BJ (cell line): ENCODE results near the gene SEPTIN2. TPM values are rescaled to one million over a fixed set of nuclear protein-coding genes. Genes with fewer than 3 reads are reported as not detected.
A peak's percentile ranks its signal among the peaks of the same experiment; 100 is the strongest.
"Not testable (repeated sequence)": the region's sequence is repeated elsewhere in the genome, so short reads cannot be mapped to it uniquely, and the experiment has no call there.

Source experiments
- CTCF ChIA-PET: fragments of 350-600 bp; formaldehyde crosslinking; extraction: SDS; loops from one replicate; lab custom pipeline; 2021; ENCODE audit warnings: antibody characterized with exemption, inconsistent platforms; lab: Yijun Ruan, JAX
- POLR2A ChIA-PET: fragments of 300-600 bp; sonication (Branson Sonifier 250); formaldehyde crosslinking; extraction: SDS; loops from one replicate; lab custom pipeline; 2021; ENCODE audit warnings: antibody characterized with exemption; lab: Charles Lee
- DNase-seq: peaks from one replicate; pipeline ENCODE4 v3.0.0-alpha.2; 2011; ENCODE audit warnings: low read depth
- H3K27me3 ChIP-seq: 2 replicates; pipeline ENCODE4 v1.6.0; 2011; ENCODE audit warnings: low read length; ENCODE audit not compliant: control insufficient read depth, insufficient read depth
- H3K36me3 ChIP-seq: 2 replicates; pipeline ENCODE4 v1.5.1; 2011; ENCODE audit warnings: low read length; ENCODE audit not compliant: control insufficient read depth, insufficient read depth
- H3K4me3 ChIP-seq: 2 replicates; pipeline ENCODE4 v1.5.1; 2011; ENCODE audit warnings: low read depth, mild to moderate bottlenecking, control low read depth, low read length
- polyA plus RNA-seq: library from polyadenylated mRNA; depleted of rRNA; stranded (reverse); fragments of >200 nt; gene quantifications from 2 replicates; pipeline ENCODE4 v1.2.3, GENCODE V29; 2011
- TF ChIP-seq, protein P1 (sequence below): IDR thresholded peaks from 2 replicates; pipeline ENCODE4 v1.5.1; 2011; ENCODE audit warnings: low read depth, mild to moderate bottlenecking, control low read depth, inconsistent platforms, low read length, moderate library complexity; ENCODE audit not compliant: insufficient read depth

SEPTIN2 gene
- polyA plus RNA-seq, 1 experiment, result 336 TPM

DNA sequence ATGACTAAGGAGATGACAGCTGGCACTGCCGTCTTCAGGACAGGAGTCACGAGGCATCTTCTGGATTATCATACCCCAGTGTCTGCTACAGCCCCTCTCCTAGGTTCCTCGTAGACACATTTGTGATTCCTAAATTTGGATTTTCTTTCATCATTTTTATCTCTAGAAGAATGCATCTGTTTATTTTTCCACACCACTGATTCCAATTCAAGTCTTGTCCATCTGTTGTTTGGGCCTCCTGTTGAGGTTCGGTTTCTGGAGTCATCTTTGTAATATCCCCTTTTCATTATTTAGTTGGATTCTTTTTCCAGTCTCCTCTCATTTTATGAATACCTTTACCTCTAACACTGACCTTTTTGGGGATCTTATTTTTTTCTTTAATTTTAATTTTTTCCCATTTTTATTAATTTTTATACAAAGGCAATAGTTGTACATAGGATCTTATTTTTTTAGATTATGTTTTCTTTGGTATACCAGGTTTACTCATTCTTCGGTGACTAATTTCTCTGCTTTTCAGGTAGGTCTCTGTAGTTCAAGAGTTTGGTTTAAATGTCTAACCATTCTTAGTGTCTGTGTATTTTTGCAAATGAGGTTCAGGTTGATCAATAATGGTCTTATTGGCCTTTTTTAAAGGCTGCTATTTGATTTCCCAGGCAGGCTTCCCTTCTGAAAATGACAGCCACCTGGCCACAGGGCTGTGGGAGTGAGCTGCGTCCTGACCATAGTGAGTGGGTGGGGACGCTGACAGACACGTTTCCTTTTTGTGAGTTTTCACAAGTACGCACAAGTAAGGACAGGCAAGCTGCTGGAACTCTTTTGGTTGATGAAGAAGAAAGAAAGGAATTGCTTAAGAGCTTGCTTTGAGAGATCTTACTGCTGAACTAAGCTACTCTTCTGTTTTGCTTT, 74.8 kb downstream of the SEPTIN2 start:
- Histone ChIP-seq H3K4me3 (no peak overlapping the region), H3K36me3 (no peaks in the 10 kb centered on the region), H3K27me3 (no peaks in the 10 kb centered on the region)
- ChIA-PET CTCF (interaction anchor here (1.2 kb wide), 1 partner anchor 9 kb away, joined by 4 read pairs; no protein-coding TSS in a partner anchor), POLR2A (interaction anchor here (0.6 kb wide), 1 partner anchor 205 kb away, joined by 7 read pairs; no protein-coding TSS in a partner anchor)
- no peak for DNase-seq
- TF ChIP-seq, protein P1, sequence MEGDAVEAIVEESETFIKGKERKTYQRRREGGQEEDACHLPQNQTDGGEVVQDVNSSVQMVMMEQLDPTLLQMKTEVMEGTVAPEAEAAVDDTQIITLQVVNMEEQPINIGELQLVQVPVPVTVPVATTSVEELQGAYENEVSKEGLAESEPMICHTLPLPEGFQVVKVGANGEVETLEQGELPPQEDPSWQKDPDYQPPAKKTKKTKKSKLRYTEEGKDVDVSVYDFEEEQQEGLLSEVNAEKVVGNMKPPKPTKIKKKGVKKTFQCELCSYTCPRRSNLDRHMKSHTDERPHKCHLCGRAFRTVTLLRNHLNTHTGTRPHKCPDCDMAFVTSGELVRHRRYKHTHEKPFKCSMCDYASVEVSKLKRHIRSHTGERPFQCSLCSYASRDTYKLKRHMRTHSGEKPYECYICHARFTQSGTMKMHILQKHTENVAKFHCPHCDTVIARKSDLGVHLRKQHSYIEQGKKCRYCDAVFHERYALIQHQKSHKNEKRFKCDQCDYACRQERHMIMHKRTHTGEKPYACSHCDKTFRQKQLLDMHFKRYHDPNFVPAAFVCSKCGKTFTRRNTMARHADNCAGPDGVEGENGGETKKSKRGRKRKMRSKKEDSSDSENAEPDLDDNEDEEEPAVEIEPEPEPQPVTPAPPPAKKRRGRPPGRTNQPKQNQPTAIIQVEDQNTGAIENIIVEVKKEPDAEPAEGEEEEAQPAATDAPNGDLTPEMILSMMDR, result no peak

- Histone ChIP-seq H3K36me3 (no peaks in the 10 kb centered on the region), H3K27me3 (no peaks in the 10 kb centered on the region), H3K4me3 (no peak overlapping the region)
- TF ChIP-seq, protein P1, result peak; percentile 74
- ChIA-PET POLR2A (interaction anchor here (0.6 kb wide), 1 partner anchor 13 kb away, joined by 3 read pairs; no protein-coding TSS in a partner anchor), CTCF (interaction anchor here (0.7 to 1.7 kb wide), 14 partner anchors 10 to 540 kb away, joined by 3 to 5 read pairs (median 3); partner anchors contain the start of gene FARP2)
- no peak for DNase-seq
Observed at GRCh38 chr2:241391892-241392665, 76.4 kb downstream of the SEPTIN2 start.

- H3K4me3 ChIP-seq, POLR2A ChIA-PET, DNase-seq, H3K36me3 ChIP-seq, H3K27me3 ChIP-seq: not testable (repeated sequence)
- CTCF ChIA-PET, result interaction anchor here (0.7 to 1.7 kb wide), 11 partner anchors 10 to 541 kb away, joined by 3 to 5 read pairs (median 3); partner anchors contain the start of gene FARP2
Observed at GRCh38 chr2:241392753-241393152, 77.0 kb downstream of the SEPTIN2 start.

- TF ChIP-seq, protein P1, result no peak
- no peaks in the 10 kb centered on the region for H3K36me3 ChIP-seq
- no peaks in the 10 kb centered on the region for H3K27me3 ChIP-seq
- ChIA-PET POLR2A (no interaction called here), CTCF (no interaction called here)
- no peak for DNase-seq
- no peak overlapping the region for H3K4me3 ChIP-seq
Observed at GRCh38 chr2:241393524-241394196, 77.9 kb downstream of the SEPTIN2 start.

DNA sequence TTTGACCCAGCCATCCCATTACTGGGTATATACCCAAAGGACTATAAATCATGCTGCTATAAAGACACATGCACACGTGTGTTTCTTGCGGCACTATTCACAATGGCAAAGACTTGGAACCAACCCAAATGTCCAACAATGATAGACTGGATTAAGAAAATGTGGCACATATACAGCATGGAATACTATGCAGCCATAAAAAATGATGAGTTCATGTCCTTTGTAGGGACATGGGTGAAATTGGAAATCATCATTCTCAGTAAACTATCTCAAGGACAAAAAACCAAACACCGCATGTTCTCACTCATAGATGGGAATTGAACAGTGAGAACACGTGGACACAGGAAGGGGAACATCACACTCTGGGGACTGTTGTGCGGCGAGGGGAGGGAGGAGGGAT, 81.1 kb downstream of the SEPTIN2 start:
- POLR2A ChIA-PET, H3K4me3 ChIP-seq, DNase-seq, CTCF ChIA-PET, H3K27me3 ChIP-seq, H3K36me3 ChIP-seq: not testable (repeated sequence)
